Measurements from ENCODE around the gene RERGL. TPM values are rescaled to one million over a fixed set of nuclear protein-coding genes. Genes with fewer than 3 reads are reported as not detected.

Gene RERGL
- total RNA-seq, 1 donor from 2014 or later, result 3.7 TPM

- Histone ChIP-seq H3K27ac (no peak overlapping the region), H3K4me1 (no peaks in the 10 kb centered on the region), H3K4me3 (no peak overlapping the region), H3K36me3 (no peaks in the 10 kb centered on the region), H3K9me3 (peaks cover 3% of the 10 kb centered on the region), H3K27me3 (ENCODE audit: low read depth) (no peaks in the 10 kb centered on the region)
- ATAC-seq, result no peak
- no peak for DNase-seq
- intact Hi-C loops (cut with DNase I), result no loop called here
- no peak for TF ChIP-seq CTCF (IDR thresholded peaks at IDR 0.05)
Measured at GRCh38 chr12:18120899-18121298, 30.9 kb upstream of the RERGL start.

- Histone ChIP-seq H3K27ac (no peak overlapping the region), H3K9me3 (no peaks in the 10 kb centered on the region), H3K36me3 (no peaks in the 10 kb centered on the region), H3K27me3 (ENCODE audit: low read depth) (no peaks in the 10 kb centered on the region), H3K4me1 (no peaks in the 10 kb centered on the region), H3K4me3 (no peak overlapping the region)
- DNase-seq (no peak), ATAC-seq (no peak)
- intact Hi-C loops (cut with DNase I), result no loop called here
- no peak for TF ChIP-seq CTCF (IDR thresholded peaks at IDR 0.05)
Measured at GRCh38 chr12:18108611-18109010, 18.6 kb upstream of the RERGL start.

DNA sequence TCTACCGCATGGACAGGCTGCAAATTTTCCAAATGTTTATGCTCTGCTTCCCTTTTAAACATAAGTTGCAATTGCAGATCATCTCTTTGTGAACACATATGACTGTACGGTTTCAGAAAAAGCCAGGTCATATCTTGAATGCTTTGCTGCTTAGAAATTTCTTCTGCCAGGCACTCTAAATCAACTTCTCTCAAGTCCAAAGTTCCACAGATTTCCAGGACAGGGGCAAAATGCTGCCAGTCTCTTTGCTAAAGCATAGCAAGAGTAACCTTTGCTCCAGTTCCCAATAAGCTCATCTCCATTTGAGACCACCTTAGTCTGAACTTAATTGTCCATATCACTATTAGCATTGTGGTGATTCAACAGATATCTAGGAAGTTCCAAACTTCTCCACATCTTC, 13.6 kb upstream of the RERGL start:
- no peak overlapping the region for H3K27ac ChIP-seq
- H3K4me1 ChIP-seq, result no peaks in the 10 kb centered on the region
- DNase-seq, result no peak
- ATAC-seq, result no peak
- no peaks in the 10 kb centered on the region for H3K27me3 ChIP-seq (ENCODE audit: low read depth)
- H3K36me3 ChIP-seq, result no peaks in the 10 kb centered on the region
- no peak overlapping the region for H3K4me3 ChIP-seq
- H3K9me3 ChIP-seq, result no peaks in the 10 kb centered on the region
- no peak for TF ChIP-seq CTCF (IDR thresholded peaks at IDR 0.05)
- intact Hi-C loops (cut with DNase I), result no loop called here

DNA sequence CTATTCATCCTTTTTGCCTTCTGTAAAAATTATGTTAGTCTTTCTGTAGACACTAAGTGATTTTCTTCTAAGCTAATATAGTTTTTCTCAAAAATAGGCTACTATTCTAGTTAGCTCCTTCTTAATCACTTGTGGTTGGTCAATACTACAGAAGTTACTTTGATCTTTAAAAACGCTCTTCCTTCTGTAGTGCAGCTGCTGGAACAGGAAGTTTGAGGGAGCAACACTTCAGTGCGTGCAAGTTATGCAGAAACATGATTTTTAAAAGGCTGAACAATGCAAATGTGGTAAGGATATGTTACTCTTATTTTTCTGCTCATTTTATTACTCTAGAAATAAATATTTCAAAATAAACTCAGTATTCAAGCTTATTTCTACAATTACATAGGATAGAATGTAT, 11.1 kb upstream of the RERGL start:
- Histone ChIP-seq H3K36me3 (no peaks in the 10 kb centered on the region), H3K27ac (no peak overlapping the region), H3K27me3 (ENCODE audit: low read depth) (no peaks in the 10 kb centered on the region), H3K4me3 (no peak overlapping the region), H3K4me1 (no peaks in the 10 kb centered on the region), H3K9me3 (no peaks in the 10 kb centered on the region)
- TF ChIP-seq CTCF (IDR thresholded peaks at IDR 0.05), result no peak
- intact Hi-C loops (cut with DNase I), result no loop called here
- no peak for ATAC-seq
- DNase-seq, result no peak

DNA sequence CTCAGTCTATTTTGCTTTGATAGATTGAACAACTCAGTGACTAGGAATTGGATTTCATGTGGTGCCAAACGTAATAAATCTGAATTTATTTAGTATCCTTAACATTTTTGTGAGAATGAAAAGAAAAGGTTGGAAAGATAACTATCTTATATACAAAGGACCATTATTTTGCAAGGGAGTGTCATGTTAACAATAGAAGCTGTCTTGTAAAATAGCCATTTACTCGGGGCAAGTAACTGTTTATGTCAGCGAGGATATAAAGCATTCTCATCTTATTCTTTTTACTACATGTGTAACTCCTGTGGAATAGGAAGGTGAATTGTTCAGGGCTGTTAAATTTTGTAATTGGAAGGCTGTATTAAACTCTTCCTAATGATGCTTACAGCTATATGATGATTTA, 5.9 kb downstream of the RERGL start:
- no peak for ATAC-seq
- Histone ChIP-seq H3K36me3 (no peaks in the 10 kb centered on the region), H3K4me1 (no peaks in the 10 kb centered on the region), H3K9me3 (no peaks in the 10 kb centered on the region), H3K27me3 (ENCODE audit: low read depth) (no peaks in the 10 kb centered on the region), H3K27ac (no peak overlapping the region), H3K4me3 (no peak overlapping the region)
- TF ChIP-seq CTCF (IDR thresholded peaks at IDR 0.05), result no peak
- intact Hi-C loops (cut with DNase I), result no loop called here
- DNase-seq, result no peak

All from lower lobe of right lung (tissue), 2 donors.